ENCODE results near the gene GTF3C4.
A peak's percentile ranks its signal among the peaks of the same experiment; 100 is the strongest.

GTF3C4 gene

GRCh38 chr9:132670457-132671391 is at the start of gene GTF3C4:
Gene GTF3C4, plus strand, starts transcription at chr9:132670464. Its CDS starts 135 bp downstream, at chr9:132670599.
- no peak for TF ChIP-seq JUND (IDR thresholded peaks at IDR 0.05; ENCODE audit: low read depth)
- DNase-seq (ENCODE audit: low read depth in 1 of 2, low spot score in 1 of 2) = peak; percentile 36 to 58
- in situ Hi-C loops (cut with HindIII; ENCODE audit: low pct_unique_long_range_greater_than_20kb, low sequenced_read_pairs) = no loop called here

GRCh38 chr9:132622159-132622558 is 48.1 kb upstream of the GTF3C4 start:
- in situ Hi-C loops (cut with HindIII; ENCODE audit: low pct_unique_long_range_greater_than_20kb, low sequenced_read_pairs) = no loop called here
- DNase-seq (ENCODE audit: low read depth in 1 of 2, low spot score in 1 of 2) = no peak
- no peak for TF ChIP-seq JUND (IDR thresholded peaks at IDR 0.05; ENCODE audit: low read depth)

- no peak for DNase-seq (ENCODE audit: low read depth in 1 of 2, low spot score in 1 of 2)
- no peak for TF ChIP-seq JUND (IDR thresholded peaks at IDR 0.05; ENCODE audit: low read depth)
- in situ Hi-C loops (cut with HindIII; ENCODE audit: low pct_unique_long_range_greater_than_20kb, low sequenced_read_pairs) = no loop called here
These were observed 44.0 kb upstream of the GTF3C4 start for GRCh38 chr9:132626285-132626684.

GRCh38 chr9:132627106-132627505 is 43.2 kb upstream of the GTF3C4 start:
- in situ Hi-C loops (cut with HindIII; ENCODE audit: low pct_unique_long_range_greater_than_20kb, low sequenced_read_pairs) = no loop called here
- no peak for TF ChIP-seq JUND (IDR thresholded peaks at IDR 0.05; ENCODE audit: low read depth)
- no peak for DNase-seq (ENCODE audit: low read depth in 1 of 2, low spot score in 1 of 2)

GRCh38 chr9:132627594-132627993 is 42.7 kb upstream of the GTF3C4 start:
- no peak for DNase-seq (ENCODE audit: low read depth in 1 of 2, low spot score in 1 of 2)
- in situ Hi-C loops (cut with HindIII; ENCODE audit: low pct_unique_long_range_greater_than_20kb, low sequenced_read_pairs) = no loop called here
- TF ChIP-seq JUND (IDR thresholded peaks at IDR 0.05; ENCODE audit: low read depth) = no peak

GRCh38 chr9:132628746-132629145 is 41.5 kb upstream of the GTF3C4 start:
- TF ChIP-seq JUND (IDR thresholded peaks at IDR 0.05; ENCODE audit: low read depth) = no peak
- in situ Hi-C loops (cut with HindIII; ENCODE audit: low pct_unique_long_range_greater_than_20kb, low sequenced_read_pairs) = no loop called here
- no peak for DNase-seq (ENCODE audit: low read depth in 1 of 2, low spot score in 1 of 2)

GRCh38 chr9:132630116-132630515 is 40.1 kb upstream of the GTF3C4 start:
- no peak for DNase-seq (ENCODE audit: low read depth in 1 of 2, low spot score in 1 of 2)
- TF ChIP-seq JUND (IDR thresholded peaks at IDR 0.05; ENCODE audit: low read depth) = no peak
- in situ Hi-C loops (cut with HindIII; ENCODE audit: low pct_unique_long_range_greater_than_20kb, low sequenced_read_pairs) = no loop called here

- TF ChIP-seq JUND (IDR thresholded peaks at IDR 0.05; ENCODE audit: low read depth) = no peak
- DNase-seq (ENCODE audit: low read depth in 1 of 2, low spot score in 1 of 2) = no peak
These were observed 39.5 kb upstream of the GTF3C4 start for GRCh38 chr9:132630811-132631210.

GRCh38 chr9:132631280-132631679 is 39.0 kb upstream of the GTF3C4 start:
- no peak for DNase-seq (ENCODE audit: low read depth in 1 of 2, low spot score in 1 of 2)
- in situ Hi-C loops (cut with HindIII; ENCODE audit: low pct_unique_long_range_greater_than_20kb, low sequenced_read_pairs) = no loop called here
- no peak for TF ChIP-seq JUND (IDR thresholded peaks at IDR 0.05; ENCODE audit: low read depth)

More at GRCh38 chr9:132630811-132631210, 39.5 kb upstream of the GTF3C4 start:
- in situ Hi-C loops (cut with HindIII; ENCODE audit: low pct_unique_long_range_greater_than_20kb, low sequenced_read_pairs) = no loop called here

GRCh38 chr9:132631685-132632084 is 38.6 kb upstream of the GTF3C4 start:
- no peak for TF ChIP-seq JUND (IDR thresholded peaks at IDR 0.05; ENCODE audit: low read depth)
- in situ Hi-C loops (cut with HindIII; ENCODE audit: low pct_unique_long_range_greater_than_20kb, low sequenced_read_pairs) = no loop called here
- DNase-seq (ENCODE audit: low read depth in 1 of 2, low spot score in 1 of 2) = no peak

- TF ChIP-seq JUND (IDR thresholded peaks at IDR 0.05; ENCODE audit: low read depth) = no peak
- in situ Hi-C loops (cut with HindIII; ENCODE audit: low pct_unique_long_range_greater_than_20kb, low sequenced_read_pairs) = no loop called here
- no peak for DNase-seq (ENCODE audit: low read depth in 1 of 2, low spot score in 1 of 2)
These were observed 37.7 kb upstream of the GTF3C4 start for GRCh38 chr9:132632413-132633129.

GRCh38 chr9:132634327-132634726 is 35.9 kb upstream of the GTF3C4 start:
- in situ Hi-C loops (cut with HindIII; ENCODE audit: low pct_unique_long_range_greater_than_20kb, low sequenced_read_pairs) = no loop called here
- DNase-seq (ENCODE audit: low read depth in 1 of 2, low spot score in 1 of 2) = no peak
- TF ChIP-seq JUND (IDR thresholded peaks at IDR 0.05; ENCODE audit: low read depth) = no peak

GRCh38 chr9:132637351-132637750 is 32.9 kb upstream of the GTF3C4 start:
- DNase-seq (ENCODE audit: low read depth in 1 of 2, low spot score in 1 of 2) = no peak
- in situ Hi-C loops (cut with HindIII; ENCODE audit: low pct_unique_long_range_greater_than_20kb, low sequenced_read_pairs) = no loop called here
- TF ChIP-seq JUND (IDR thresholded peaks at IDR 0.05; ENCODE audit: low read depth) = no peak

Measured in T47D (cell line).